Measurements from ENCODE around the gene PCDHA10.

DNA sequence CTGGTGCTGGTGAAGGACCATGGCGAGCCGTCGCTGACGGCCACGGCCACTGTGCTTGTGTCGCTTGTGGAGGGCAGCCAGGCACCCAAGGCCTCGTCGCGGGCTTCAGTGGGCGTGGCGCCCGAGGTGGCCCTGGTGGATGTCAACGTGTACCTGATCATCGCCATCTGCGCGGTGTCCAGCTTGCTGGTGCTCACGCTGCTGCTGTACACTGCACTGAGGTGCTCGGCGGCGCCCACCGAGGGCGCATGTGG lies 2.2 kb downstream of the PCDHA10 start:
- TF ChIP-seq EZH2phosphoT487 (IDR thresholded peaks at IDR 0.05; ENCODE audit: borderline replicate concordance): no peak
- TF ChIP-seq, protein P1, sequence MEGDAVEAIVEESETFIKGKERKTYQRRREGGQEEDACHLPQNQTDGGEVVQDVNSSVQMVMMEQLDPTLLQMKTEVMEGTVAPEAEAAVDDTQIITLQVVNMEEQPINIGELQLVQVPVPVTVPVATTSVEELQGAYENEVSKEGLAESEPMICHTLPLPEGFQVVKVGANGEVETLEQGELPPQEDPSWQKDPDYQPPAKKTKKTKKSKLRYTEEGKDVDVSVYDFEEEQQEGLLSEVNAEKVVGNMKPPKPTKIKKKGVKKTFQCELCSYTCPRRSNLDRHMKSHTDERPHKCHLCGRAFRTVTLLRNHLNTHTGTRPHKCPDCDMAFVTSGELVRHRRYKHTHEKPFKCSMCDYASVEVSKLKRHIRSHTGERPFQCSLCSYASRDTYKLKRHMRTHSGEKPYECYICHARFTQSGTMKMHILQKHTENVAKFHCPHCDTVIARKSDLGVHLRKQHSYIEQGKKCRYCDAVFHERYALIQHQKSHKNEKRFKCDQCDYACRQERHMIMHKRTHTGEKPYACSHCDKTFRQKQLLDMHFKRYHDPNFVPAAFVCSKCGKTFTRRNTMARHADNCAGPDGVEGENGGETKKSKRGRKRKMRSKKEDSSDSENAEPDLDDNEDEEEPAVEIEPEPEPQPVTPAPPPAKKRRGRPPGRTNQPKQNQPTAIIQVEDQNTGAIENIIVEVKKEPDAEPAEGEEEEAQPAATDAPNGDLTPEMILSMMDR (conservative IDR thresholded peaks at IDR 0.05; ENCODE audit: low read length): no peak
